HG03354 (cell line): Measurements from ENCODE around the gene TNXB.

Source experiments
- ATAC-seq: cut with Tn5 transposase; IDR thresholded peaks from one replicate; pipeline ENCODE4 v1.9.1; 2021; ENCODE audit warnings: mild to moderate bottlenecking; ENCODE audit not compliant: unreplicated experiment, poor library complexity, severe bottlenecking

Gene TNXB

DNA sequence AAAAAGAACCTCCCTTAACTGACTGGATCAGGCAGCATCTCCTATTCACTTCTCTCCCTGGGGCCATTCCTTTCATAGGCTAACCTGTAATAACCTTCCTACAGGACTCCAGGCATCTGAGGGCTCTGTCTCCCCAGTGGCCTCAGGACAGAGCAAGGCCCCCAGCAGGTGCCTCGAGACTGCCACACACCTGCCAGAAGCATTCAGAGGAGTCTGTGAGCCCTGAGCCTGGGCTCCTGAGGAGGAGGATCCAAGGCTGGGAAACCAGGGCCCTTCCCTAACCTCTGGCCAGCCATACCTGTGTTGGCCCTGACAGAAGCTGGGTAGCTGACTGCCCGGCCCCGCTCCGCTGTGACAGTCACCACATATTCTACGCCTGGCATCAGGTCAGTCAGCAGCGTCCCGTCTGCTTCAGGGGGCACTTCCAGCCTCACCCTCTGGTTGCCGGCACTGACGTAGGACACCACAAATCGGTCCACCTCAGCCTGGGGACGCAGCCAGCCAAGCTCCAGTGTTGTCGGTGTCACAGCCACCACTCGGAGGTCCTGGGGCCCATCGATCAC lies 20.6 kb downstream of the TNXB start:
- no peak for ATAC-seq

DNA sequence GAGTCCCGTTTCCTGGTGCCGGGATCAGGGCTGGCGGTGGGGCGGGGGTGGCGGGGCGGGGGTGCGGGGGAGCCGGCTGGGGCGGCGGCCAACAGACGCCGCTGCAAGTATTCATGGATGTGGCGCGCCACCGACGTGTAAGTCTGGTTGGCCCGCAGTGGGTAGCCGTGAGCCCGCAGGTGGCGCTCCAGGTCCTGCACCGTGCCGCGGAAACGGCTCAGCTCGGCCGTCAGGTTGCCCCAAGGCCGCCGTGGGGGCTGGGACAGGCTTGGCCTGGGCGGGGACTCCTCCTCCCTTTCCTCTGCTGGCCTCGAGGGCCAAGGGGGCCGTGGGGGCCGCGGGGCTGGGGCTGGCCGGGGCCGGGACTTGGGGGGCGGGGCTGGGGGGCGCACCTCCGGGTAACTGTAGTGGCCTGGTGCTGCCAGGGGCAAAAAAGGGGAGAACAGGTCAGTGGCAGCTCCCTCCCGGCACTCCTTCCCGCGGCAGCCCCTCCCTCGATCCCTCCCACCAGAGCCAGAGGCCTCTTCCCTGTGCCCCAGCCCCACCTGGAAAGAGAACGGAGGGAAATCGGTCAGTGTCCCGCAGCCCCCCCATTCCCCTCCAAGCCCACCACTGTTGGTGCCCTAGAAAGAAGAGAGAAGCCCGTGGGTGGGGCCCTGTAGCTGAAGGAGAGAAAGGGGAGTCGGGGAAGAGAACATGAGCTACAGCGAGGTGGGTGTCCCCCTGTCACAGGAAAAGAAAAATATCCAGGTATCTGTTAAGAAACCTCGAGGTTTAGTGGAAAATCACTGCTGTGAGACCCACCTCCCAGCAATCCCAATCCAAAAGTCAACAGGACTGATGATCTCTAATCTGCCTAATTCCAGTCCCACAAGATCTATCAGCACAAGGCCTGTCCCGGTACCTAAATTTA lies 21.3 kb downstream of the TNXB start:
- no peak for ATAC-seq

DNA sequence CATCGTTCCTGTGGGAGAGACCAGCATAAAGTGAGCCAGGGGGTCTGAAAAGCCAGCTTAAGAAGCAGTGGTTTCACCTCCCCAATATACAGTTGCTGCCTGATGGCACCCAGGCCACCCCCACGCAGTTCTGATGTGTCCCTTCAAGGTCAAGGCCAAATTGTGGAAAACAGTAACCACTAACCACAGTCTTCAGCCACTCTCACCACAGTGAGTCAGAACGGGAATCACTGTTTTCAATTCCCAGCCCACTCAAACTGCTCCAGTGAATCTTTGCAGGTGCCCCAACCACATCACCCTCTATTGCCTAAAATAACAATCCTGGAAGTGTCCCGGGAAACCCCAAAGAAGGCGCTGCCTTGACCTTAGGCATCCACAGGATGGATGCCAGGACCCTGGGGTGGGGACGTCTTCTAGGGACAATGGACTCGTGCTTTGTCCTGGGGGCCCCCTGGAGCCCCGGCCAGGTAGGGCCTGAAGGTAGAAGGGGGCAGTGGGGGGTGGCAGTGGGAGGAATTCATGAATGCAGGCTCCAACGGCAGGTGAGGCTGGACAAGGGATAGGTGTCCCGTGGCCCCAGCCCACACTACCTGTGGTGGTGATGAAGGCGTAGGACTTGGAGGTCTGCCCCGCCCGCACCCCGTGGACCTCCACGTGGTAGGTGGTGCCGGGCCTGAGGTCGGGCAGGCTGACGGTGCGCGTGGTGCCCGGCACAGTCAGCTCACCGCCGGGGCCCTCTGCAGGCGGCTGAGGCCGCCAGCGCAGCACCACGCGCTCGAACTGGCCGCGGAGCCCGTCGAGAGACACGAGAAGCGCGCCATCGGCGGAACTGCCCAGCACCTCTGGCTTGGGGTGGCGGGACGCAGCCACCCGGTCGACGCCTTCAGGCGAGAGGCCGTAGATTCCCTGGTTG lies 22.2 kb downstream of the TNXB start:
- no peak for ATAC-seq

DNA sequence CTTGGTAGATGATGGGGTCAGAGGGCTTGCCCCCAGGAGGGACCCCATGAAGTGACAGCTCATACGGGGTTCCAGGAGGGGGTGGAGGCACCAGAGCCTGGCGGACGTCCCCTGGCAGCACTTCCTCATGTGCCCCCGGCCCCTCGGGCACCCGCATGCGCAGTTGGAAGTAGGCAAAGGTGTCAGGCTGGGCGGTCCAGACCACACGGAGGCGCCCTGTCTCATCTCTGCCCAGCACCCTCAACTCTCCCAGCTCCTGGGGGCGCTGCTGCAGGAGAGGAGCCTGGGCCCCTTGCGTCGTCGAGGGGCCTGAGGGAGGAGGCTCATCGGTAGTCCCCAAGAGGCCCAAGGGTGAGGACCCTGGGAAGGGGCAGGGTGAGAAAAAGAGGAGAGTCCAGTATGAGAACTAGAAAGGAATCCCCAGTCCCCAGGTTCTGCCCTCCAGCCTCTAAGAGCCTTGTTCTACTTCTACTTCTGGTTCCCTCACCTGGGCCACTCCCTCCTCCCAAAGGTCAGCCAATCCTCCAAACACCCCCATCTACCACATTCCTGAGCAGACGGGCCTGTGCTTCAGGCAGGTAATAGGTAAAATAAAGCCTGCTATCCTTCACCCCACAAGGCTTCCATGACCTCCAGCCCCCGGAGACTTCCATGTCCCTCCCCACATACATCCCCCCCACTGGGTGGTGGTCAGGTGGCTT lies 23.2 kb downstream of the TNXB start:
- ATAC-seq, result no peak

DNA sequence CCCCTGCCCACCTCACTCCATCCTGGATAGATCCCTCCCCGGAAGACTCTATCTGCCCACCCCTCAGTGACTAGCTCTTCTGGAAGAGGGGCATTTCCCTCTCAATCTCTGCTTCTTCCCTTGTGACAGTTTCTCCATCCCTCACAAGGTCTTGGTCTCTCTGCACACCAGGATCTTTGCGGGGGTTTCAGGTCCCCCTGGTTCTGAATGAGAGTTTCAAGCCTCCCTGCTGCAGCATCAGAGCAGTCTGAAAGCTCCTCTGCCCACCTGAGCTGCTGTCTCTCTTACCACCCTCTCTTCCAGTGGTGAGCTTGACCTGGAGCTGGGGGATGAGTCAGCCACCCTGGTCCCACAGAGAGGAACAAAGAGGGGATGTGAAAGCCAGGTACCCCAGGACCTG lies 24.4 kb downstream of the TNXB start:
- ATAC-seq, result no peak

DNA sequence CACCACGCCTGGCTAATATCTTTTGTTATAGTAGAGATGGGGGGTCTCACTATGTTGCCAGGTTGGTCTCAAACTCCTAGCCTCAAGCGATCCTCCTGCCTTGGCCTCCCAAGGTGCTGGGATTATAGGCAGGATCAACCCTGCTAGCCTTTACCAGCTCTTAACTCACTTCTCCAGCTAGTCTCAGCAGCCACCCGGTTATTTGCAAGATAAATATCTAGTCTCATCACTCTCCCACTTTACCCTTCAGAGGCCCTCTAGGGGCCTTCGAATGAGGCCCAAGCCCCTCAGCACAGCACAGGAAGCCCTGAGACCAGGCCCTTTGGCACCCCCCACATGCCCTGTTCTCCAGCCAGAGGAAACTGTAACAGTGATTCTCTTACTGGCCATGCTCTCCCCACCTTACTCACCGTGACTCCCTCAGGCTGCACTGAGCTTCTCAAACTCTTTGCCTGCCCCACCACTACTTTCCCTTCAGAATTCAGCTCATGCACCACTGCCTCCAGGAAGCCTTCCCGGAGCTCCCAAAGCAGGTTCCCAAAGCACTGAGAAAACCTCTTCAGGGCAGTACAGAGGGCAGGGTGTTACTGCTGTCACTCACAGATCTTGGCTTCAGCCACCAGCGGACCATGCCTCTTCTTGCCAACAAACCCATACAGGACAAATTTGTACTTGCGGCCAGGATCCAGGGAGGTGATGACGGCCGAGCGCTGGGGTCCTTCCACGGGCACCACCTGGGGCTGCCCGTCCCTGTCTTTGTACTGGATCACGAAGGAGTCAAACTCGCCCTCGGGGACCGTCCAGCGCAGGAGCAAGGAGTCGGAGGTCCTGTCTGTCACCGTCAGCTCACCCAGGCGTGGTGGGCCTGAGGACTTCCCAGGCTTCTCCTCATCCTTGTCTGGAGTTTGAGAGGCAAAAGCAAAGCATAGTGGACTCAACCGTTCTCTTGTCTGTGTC lies 25.0 kb downstream of the TNXB start:
- ATAC-seq, result no peak

DNA sequence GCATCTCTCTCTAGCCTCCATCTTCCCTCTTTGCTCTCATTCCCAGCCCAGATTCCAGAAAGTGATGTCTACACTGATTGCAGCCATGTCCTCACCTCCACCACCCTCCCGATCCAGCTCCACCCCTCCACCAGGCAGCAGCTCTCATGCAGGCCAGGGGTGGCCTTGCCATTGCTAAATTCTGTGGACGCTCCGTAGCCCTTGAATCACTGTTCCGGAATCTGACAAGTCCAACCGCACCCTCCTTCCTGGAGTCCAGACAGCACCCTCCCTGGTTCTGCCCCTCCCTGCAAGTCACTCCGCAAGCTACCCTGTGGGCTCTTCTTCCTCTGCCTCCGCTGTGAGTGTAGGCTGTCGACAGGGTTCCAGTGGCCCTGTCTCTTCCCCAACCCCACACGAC lies 26.2 kb downstream of the TNXB start:
- ATAC-seq, result no peak

DNA sequence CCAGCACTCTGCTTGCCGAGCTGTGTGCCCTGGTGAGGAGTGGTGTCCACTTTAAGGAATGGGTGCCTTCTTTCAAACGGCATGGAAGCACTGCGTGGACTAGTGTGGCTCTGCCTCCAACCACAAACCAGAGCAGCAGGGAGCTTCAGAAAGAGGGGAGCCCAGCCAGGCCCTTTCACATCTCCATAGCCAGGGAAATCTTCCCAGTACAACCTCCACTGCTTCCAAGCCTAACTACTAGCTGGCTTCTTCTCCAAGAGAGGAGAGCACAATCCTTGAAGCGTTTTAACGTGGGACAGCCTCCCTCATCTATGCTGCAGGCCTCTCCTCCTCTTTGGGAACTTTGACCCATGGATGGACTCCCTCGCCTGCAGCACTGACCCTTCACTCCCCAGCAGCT lies 26.7 kb downstream of the TNXB start:
- no peak for ATAC-seq

DNA sequence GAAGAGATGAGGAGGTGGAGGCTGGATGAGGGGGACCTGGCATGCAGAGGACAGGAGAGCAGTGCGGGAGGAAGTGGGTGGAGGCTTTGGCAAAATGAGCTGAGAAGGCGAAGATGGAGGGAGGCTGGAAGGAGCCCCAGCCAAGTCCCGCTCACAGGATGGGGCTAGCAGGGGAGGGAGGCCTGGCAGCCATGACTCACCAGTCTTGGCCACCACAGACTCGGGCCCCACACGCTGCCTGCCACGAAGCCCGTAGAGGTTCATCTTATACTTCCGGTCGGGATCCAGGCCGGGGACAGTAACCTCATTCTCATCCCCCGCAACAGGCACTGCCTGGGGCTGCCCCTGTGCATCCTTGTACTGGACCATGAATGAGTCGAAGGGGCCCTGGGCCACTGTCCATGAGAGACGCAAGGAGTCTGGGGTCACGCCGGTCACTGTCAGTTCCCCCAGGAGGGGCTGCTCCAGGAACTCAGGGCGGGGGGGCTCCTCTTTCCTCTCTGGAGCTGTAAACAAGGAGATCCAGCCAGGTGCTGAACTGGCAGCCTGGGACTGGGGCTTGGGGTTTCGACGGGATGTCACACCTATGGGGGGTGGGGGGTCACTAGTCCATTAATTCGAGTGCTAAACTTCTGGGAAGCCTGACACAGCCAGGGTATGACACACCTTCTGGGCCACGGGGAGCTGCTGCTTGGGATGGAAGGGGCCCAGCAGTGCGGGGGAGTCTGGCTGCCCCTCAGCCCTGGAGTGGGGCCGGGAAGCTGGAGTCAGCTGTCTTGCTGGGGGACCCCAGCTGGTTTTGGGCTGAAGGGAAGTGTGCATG lies 27.8 kb downstream of the TNXB start:
- ATAC-seq, result no peak

DNA sequence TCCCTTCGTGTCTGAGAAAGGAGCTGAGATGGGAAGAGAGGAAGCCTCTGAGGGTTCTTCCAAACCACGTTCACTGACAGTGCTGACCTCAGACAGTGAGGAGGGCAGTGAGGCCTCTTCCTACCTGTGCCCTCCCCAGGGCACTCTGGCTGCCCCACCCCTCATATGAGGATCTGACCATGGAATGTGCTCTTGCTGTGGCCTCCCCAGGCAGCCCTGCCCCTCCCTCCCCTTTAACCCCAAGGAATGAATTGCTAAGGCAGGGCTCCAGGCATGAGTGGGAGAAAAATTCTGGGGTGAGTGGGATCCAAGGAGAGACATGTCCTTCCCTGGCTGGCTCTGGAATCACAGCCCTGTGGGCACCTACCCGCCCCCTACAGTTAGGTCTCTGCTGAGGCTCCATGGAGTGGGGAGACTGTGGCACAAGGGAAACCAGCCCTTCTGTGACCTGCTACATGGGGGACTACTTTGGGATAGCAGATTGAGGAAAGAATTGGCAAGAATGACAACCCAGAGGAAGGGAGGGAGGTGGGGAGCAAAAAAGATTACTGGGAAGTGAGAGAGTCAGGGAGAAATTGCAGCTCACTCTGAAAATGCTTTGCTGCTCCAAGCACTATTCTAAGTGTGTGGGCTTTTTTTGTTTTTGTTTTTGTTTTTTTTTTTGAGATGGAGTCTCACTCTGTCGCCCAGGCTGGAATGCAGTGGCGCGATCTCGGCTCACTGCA lies 29.4 kb downstream of the TNXB start:
- ATAC-seq, result no peak

DNA sequence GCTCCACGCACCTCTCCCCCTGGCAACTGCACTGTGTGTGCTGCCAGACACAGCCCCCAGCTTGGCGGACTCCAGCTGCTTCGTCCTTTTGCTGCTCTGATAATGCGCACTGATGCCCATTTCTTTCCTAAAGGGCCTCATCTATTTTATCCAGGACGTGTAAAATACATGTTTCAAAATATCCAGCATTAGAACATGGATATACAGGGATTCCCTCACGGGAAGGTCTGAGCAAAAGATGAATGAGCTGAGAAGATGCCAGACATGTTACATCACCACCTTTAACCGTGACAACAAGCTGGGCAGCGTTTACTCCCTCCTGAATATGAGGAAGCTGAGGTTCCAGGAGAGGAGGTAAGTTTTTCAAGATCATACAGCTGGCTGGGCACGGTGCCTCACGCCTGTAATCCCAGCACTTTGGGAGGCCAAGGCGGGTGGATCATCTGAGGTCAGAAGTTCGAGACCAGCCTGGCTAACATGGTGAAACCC lies 32.8 kb downstream of the TNXB start:
- ATAC-seq, result no peak

DNA sequence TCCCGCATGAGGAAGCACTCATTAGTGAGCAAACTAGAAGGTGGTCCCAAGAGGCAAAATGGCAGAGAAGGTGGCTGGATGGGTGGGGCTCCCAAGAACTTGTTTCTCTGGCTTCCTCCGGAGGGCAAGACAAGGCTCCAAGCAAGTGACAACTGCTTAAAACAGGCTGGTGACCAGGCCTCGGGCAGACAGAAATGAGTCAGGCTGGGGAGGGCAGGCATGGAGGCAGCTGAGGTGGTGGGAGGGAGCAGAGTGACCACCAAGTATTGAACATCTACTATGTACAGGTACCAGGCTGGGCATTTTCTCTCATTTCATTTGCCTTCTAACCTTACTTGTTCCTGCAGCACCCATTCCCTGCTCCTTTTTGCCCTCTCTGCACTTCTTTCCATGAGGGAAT lies 33.4 kb downstream of the TNXB start:
- no peak for ATAC-seq

DNA sequence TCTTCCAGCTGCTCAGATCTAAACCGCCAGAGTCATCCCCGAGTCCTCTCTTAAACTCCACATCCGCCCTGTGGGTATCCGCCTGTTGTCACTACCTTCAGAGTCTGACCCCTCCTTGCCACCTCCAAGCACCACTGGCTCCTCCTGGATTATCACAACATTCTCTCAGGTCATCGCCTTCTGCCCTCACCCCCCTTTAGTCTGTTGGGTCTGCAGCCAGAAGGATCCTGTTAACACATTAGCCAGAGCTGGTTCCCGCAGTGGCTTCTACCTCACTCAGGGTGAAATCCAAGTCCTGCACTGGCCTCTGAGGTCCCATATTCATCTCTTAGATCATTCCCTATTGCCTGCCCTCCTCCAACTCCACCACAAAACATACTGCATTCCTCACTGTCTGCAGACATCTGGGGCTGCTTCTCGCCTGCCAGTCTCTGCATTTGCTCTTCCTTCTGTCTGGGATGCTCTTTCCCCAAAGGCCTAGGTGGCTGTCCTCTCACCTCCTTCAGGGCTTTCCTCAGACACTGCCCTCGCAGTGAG lies 34.1 kb downstream of the TNXB start:
- no peak for ATAC-seq

DNA sequence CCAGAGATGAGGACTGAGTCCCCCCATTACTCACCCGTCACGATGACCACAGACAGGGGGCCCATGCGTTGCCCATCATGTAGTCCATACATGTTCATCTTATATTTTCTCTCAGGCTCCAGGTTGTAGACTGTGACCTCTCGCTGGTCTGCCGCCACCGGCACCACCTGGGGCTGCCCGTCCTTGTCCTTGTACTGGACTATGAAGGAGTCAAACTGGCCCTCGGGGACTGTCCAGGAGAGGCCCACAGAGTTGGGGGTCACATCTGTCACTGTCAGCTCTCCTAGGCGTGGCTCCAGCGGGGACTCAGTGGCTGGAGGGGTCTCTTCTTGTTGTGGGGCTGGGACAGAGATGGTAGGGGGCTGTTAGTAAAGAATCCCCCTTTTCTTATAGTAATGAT lies 35.5 kb downstream of the TNXB start:
- ATAC-seq, result no peak

DNA sequence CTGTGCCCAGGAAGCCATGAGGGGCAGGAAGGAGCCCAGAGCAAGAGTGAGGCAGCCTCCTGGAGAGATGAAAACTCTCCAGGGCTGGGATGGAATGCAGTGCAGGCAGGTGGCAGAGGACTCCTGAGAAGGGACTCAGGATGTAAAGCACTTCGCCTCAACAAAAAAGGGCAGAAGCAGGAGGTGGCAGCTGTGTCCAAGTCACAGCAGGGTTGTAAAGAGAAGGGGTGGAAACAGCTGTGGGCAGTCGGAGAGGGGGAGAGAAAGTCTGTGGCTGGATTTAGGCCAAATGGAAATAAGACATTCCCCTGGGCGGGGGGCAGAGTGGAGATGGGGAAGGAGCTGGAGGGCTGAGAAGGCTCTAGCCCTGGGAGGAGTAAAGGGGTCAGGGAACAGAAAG lies 36.0 kb downstream of the TNXB start:
- ATAC-seq, result no peak

DNA sequence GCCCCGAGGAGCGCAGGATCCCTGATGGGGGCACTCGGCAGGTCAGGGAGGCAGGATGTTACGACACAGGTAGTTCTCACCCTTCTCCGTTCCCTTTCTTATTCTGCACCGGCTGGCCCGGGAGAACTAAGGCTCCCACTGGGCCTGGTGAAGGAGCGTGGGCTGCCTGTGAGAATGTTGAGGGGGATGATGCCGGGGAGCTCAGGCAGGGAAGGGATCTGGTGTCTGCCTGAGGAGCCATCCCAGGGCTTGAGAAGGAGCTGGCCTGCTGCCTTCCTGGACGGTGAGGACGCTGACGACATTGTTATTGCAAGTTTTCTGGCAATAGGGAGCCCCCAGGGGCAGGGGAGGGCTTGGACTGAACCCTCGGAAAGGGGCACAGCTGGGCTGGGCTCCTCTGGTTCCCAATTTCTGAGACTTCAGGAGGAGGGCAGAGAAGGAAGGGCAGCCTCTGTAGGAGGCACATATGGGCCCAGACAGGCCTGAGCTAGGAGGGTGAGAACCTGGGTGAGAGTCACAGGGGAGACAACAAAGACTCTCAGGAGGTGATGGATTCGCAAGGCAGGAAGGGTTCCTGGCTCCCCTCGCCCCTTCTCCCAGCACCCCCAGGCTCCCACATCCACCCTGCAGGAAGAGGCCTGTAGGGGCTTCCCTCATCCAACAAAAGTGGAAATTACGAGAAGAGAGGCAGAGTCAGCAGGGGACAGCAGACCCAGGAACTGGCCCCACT lies 38.2 kb downstream of the TNXB start:
- no peak for ATAC-seq
